Skin epidermis (tissue), 12 donors: ENCODE measurements around the gene ZNF628.

Experiments
- H3K27ac ChIP-seq, 21 experiments: fragments of 200-600 bp; sonication (generic) in 11 of 21; one replicate each; pipeline ENCODE4 v1.5.0; 2020; ENCODE audit warnings: mild to moderate bottlenecking in 3 of 21, inconsistent platforms in 2 of 21, moderate library complexity in 2 of 21
- H3K4me3 ChIP-seq, 7 experiments: fragments of 200-600 bp; sonication (generic) in 2 of 7; one replicate each; pipeline ENCODE4 v1.5.0; 2020; ENCODE audit warnings: inconsistent platforms in 2 of 7, mild to moderate bottlenecking in 2 of 7, moderate library complexity in 1 of 7

Gene ZNF628

DNA sequence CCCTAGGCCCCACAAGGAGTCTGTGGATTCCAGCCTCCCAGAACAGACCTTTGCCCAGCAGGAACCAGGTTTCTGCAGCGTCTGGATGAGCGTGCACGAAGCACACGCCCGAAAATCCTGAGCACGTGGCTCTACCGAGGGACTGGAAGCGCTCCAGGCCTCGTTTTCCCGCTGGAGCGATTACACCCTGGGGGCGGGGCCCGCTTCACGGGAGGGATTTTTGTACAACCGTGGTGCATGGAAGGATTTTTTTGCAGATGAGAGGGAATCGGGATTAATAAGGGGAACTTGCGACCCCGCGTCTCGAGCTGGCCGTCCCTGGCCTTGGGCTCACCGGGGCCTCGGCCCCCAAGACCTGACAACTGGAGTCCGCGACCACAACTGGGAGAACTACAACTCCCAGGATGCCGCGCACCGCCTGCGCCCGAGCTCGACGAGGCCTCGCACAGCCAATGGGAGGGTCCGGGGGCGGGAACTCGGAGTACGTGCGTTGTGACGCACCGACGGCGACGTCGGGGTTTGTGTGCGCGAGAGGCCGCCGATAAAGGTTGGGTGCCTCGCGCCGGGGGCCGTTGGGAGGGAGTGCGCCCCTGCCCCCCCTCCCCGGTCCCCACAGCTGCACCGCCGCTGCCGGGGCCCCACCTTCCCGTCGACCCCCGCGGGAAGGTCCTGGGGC, at the start of gene ZNF628:
Gene ZNF628, plus strand, starts transcription at position 518 of the 676 bp plus-strand sequence. CDS start 3,294 bp downstream, outside the sequence.
- peak within 1 kb of the TSS; percentile 77 to 98 (median 93) for H3K27ac ChIP-seq
- H3K4me3 ChIP-seq = peak within 1 kb of the TSS; percentile 52 to 71 (median 65)

DNA sequence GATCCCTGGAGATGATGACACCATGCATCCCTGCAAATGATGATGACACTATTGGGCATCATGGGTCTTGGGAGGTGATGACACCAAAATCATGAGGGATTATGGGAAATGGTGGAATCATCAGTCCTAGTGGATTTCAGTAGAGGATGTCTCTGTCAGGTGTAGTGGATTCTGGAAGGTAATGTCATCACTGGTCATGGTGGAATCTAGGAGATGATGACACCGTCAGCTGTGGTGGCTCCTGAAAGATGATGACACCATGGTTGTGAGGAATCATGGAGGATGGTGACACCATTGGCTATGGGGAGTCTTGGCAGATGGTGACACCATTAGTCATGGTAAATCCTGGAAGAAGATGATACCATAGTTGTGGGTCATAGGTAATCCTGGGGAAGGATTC, 45.2 kb upstream of the ZNF628 start:
- no peak overlapping the region for H3K27ac ChIP-seq

DNA sequence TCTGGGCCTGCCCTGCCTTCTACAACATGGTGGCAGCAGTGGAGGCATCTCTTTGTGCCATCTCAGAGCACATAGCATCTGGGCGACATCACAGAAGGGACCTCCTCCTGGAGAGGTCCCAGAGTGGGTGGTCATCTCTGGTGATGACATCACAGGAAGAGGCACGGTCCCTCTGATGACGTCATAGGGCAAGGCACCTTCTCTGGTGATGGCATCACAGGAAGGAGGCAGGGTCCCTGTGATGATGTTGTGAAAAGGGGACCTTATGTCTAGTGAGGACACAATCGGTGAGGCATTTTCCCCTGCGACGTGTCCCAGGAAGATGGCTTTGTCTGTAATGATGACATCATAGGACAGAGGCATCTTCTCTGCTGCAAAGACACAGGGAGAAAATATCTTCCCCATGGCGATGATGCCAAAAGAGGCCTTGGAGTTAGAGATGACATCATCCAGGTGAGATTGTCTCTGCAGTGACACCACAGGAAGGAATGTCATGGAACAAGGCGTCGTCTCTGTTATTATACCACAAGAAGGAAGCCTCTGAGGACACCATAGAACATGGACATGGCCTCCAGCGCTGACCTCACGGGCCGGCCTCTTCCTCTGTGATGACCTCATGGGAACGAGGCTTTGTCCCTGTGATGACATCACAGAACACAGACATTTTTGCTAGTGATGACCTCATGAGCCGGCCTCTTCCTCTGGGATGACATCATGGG, 44.0 kb upstream of the ZNF628 start:
- Histone ChIP-seq H3K27ac (no peak overlapping the region), H3K4me3 (no peak overlapping the region)

More for the DNA sequence above, 45.2 kb upstream of the ZNF628 start:
- H3K4me3 ChIP-seq = no peak overlapping the region

DNA sequence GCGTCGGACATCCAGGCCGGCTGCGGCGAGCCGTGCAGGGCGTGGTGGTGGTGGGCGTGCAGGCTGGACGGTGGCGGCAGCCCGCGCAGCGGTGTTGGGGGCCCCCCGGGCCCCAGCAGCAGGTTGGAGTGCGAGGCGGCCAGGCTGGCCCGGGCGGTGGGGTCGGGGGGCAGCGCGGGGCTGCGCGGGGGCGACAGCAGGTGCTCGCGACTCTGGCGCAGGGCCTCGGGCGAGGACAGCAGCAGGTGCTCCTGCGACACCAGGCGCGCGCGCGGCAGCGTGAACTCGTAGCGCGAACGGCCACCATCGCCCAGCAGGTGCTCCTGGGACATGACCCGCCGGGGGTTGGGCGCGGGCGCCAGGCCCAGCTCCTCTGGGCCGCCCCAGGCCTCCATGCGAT, 43.1 kb upstream of the ZNF628 start:
- H3K27ac ChIP-seq = peak overlapping the region in 1 of 21 experiments; percentile 13
- no peak overlapping the region for H3K4me3 ChIP-seq

DNA sequence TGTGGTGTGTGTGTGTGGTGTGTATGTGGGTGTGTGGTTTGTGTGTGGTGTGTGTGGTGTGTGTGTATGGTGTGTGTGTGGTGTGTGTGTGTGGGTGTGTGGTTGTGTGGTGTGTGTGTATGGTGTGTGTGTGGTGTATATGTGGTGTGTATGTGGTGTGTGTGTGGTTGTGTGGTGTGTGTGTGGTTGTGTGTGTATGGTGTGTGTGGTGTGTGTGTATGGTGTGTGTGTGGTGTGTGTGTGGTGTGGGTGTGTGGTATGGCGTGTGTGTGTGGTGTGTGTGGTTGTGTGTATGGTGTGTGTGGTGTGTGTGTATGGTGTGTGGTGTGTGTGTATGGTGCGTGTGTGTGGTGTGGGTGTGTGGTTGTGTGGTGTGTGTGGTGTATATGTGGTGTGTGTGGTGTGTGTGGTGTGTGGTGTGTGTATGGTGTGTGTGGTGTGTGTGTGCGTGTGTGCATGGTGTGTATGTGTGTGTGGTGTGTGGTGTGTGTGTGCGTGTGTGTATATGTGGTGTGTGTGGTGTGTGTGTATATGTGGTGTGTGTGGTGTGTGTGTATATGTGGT, 42.0 kb upstream of the ZNF628 start:
- Histone ChIP-seq H3K27ac (no peak overlapping the region), H3K4me3 (no peak overlapping the region)

DNA sequence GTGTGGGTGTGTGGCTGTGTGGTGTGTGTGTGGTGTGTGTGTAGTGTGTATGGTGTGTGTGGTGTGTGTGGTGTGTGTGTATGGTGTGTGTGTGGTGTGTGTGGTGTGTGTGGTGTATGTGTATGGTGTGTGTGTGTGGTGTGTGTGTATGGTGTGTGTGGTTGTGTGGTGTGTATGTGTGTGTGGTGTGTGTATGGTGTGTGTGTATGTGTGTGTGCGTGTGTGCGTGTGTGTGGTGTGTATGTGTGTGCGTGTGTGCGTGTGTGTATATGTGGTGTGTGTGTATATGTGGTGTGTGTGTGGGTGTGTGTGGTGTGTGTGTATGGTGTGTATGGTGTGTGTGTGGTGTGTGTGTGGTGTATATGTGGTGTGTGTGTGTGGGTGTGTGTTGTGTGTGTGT, 41.4 kb upstream of the ZNF628 start:
- H3K4me3 ChIP-seq = no peak overlapping the region
- H3K27ac ChIP-seq = no peak overlapping the region

DNA sequence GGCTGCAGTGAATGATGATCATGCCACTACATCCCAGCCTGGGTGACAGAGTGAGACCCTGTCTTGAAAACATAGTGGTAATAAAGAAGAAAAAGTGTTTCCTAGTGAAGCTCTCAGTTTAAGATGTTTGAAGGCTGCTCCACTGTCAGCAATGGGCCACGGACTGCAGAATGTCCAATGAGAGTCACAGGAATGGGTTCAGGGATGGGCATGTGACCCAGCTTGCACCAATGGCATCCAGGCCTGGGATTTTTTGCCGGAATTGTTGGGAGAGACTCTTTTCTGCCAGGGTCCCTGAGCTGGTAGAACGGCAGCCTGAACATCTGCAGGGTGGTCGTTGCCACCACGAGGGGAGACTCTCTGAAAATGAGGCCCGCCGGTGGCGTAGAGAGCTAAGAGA, 39.6 kb upstream of the ZNF628 start:
- Histone ChIP-seq H3K27ac (no peak overlapping the region), H3K4me3 (no peak overlapping the region)

DNA sequence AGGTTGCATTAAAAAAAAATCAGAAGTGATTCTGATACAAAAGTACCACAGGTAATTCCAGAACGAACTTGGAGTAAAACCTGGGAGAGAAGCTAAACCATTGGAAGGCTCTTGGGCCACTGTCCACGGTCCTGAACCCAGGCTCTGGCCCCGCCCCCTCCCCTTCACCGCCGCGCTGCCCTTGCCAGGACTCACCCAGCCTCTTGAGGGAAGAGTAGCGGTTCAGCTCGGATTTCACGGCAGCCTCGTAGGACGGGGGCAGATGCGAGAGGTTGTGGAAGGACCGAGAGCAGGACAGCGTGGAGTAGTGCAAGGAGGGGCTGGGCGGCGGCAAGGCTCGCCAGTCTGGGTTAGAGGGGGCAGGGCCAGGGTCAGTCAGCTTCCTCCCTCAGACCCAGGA, 39.0 kb upstream of the ZNF628 start:
- Histone ChIP-seq H3K4me3 (no peak overlapping the region), H3K27ac (no peak overlapping the region)

DNA sequence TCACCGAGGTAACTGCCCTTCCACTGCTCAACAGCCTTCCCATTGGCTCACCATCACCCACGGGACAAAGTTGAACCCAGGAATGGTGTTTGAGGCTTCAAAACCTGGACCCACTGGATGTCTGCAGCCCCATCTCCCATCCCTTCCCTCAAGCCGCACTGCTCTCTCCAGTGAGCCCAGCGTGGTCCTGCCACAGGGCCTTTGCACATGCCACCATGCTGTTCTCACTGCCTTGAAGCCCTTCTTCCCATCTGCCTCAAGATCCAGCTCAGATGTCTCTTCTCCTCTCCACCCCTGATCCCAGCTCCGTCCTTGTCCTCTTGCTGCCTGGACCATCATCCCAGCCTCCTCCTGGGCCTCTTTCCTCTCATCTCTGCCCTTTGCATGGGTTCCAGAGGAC, 37.4 kb upstream of the ZNF628 start:
- Histone ChIP-seq H3K27ac (no peak overlapping the region), H3K4me3 (no peak overlapping the region)

DNA sequence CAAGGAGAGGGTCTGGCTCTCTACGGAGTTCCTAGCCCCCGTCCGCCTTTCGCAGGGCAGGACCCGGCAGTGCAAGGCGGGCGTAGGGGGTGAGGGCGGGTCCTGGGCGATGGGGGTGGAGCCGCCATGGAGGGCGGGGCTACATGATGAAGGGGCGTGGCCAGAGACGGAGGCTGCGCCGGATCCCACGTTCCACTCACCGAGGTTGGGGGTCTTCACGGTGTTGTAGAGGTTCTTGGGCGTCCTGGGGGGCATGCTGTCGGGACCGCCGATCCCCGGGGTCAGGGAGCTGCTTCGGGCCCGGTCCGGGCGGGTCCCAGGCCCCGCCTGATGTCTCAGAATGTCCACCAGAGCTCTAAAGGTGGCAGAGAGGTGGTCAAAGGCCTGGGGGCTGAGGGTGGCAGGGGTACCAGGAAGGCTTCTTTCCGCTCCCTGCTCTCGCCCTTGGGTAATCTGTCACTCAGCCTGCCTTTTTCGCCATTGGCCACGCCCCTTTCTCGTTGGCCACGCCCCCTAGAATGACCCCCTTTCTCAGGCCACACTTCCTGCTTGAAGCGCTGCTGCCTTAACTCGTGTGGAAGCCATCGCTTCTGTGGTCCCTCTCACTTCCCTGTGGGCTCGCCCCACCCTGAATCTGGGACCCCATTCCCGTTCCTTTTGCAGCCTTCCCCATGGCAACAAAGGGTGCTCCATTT, 35.9 kb upstream of the ZNF628 start:
- Histone ChIP-seq H3K27ac (no peak overlapping the region), H3K4me3 (no peak overlapping the region)

DNA sequence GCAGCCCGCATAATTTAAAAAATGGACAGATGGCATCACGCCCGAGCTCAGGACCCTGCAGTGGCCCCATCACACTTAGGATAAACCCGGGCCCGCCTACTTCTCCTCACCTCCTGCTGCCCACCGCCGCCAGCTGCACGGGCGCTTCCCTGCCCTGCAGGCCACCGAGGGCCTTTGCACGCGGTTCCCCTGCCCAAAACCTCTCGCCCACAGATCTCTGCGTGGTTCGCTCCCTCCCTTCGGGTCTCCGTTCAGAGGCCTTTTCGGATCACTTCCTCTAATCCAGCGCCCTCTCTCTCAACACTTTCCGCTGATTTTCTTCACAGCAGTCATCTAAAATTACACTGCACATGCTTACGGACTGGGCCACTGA, 35.1 kb upstream of the ZNF628 start:
- H3K4me3 ChIP-seq = no peak overlapping the region
- no peak overlapping the region for H3K27ac ChIP-seq

DNA sequence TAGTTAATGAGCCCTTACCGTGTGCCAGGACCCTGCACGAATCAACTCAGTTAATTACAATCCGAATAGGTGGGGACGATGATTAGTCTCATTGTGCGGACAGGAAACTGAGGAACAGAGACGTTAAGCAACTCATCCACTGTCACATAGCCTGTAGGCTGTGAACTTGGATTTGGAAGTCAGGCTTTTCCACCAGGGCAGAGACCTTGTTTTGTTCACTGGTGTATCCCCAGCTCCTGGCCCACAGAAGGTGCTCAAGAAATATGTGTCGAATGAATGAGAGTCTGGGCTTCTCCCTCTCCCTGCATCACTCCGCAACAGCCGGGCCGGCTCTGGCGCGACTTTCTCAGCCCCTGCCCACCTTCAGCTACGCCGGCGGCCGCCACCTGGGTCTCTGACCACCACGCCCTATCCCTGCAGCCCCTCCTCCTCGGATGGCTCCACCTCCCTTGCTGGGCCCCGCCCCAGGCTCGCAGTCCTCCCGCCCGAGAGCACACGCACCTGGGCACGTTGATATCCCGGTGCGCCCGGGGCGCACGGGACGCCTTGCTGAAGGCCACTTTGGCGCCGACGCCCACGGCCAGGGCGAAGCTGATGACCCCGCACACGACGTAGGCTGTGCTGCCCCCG, 34.6 kb upstream of the ZNF628 start:
- Histone ChIP-seq H3K4me3 (peak overlapping the region in 1 of 7 experiments; percentile 12), H3K27ac (no peak overlapping the region)

DNA sequence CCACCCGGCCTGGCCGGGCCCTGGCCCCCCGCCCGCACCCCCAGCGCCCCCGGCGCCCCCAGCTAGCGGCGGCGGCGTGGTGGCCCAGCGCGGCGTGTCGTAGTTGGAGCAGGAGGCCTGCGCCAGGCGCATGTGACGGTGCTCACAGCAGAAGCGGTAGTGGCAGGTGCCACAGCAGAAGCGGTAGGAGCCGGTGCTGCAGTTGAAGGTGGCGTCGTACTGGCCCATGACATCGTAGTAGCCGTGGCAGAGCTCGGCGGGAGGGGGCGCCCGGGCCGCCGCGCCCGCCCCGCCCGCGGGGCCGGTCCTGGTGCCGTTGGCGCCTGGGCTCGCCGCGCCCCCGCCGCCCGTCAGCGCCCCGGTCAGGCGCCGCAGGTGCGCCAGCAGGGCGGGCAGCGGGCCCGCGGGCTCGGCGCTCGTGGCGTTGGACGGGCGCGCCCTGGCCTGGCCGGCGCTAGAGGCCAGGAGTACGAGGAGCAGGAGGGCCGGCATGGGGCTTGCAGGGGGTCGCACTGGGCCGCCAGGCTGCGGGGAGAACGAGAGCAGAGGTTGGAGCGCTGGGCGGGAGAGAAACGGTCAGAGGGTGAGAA, 34.0 kb upstream of the ZNF628 start:
- Histone ChIP-seq H3K4me3 (peak overlapping the region in 1 of 7 experiments; percentile 12), H3K27ac (no peak overlapping the region)

DNA sequence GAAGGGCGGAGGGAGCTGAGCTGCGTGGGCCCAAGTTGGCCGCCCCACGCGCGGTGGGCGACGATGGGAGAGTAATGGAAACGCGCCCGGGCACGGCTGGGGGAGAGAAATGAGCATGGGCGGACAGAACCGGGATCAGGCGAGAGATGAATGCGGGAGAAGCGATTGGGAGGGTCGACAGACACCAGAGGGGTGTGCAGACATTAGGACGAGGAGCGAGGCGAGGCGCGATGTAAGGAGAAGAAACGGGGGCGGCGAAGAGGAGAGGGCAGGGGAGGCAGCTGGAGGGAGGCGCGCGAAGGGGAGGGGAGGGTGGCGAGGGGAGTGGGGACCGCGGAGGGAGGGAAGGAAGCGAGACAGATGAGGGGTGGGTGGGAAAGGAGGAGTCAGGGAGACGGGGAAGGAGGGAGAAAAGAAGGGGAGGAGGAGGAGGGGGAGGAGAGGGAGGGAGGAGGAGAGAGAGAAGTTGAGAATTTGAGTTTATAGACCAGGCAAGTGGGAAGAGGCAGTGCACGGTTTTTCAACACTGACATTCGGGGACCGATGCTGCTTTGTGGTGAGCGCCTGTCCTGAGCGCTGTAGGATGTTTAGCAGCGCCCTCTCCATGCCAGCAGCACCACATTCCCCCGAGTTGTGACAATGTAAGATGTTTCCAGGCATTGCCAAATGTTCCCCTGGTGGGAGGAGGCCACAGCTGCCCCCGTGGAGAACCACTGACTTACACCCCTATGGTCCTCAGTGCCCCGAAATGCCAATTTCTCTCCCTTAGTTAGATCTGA, 33.2 kb upstream of the ZNF628 start, which contains the start of gene SHISA7:
Gene SHISA7, minus strand, starts transcription at position 256 of the 779 bp plus-strand sequence. CDS start 437 bp downstream, outside the sequence.
- Histone ChIP-seq H3K4me3 (peak within 1 kb of the TSS in 1 of 7 experiments; percentile 12), H3K27ac (no peak within 1 kb of the TSS)

DNA sequence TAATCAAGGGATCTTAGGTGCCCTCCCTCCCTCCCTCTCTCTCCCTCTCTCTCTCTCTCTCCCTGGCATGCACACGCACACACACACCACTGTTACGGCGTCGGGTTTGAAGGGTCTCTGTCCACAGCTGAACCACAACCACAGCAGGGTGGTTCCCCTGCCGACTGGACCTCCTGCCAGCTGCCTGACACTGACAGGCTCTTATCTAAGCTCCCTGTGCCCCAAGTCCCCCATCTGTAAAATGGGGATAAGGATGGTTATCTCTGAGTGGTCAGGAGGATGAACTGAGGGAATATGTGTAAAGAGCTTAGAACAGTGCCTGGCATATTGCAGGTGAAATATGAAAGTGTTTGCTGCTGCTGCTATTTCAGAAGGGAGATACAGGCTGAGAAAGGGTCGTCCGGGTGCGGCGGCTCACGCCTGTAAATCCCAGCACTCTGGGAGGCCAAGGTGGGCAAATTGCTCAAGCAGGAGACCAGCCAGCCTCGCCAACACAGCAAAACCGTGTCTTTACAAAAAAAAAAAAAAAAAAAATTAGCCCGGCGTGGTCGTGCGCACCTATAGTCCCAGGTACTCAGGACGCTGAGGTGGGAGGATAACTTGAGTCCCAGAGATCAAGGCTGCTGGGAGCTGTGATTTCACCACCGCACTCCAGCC, 32.5 kb upstream of the ZNF628 start:
- Histone ChIP-seq H3K4me3 (no peak overlapping the region), H3K27ac (no peak overlapping the region)

DNA sequence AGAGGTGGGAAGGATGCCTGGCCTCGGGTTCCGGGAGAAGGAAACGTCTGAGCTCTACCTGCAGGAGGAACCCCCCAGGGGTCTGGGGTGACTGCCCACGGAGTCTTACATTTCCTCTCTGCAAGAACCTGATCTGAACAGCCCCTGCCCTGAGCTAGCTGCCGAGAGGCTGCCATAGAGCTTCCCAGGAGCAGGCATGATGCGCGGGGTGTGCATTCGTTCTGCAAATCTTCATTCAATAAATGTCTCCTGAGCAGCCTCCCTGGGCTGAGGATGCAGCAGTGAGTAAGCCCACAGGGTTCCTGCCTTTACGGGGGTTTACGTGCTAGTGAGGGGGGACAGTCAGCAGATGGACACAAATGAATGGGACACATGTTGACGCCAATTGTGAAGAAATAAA, 31.8 kb upstream of the ZNF628 start:
- H3K4me3 ChIP-seq = no peak overlapping the region
- H3K27ac ChIP-seq = no peak overlapping the region

DNA sequence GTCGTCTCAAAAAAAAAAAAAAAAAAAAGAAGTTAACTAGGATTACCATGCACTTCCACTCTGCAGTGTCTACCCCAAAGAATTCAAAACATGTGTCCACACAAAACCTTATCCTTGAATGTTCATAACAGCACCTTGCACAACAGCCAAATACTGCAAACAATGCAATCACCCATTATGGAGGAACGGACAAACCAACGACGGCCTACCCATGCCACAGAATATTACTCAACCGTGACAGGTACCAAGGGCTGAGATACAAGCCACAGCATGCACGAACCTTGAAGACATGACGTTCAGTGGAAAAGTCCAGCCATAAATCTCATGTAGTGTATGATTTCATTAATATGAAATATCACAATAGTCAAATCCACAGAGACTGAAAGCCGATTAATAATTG, 30.4 kb upstream of the ZNF628 start:
- H3K27ac ChIP-seq = no peak overlapping the region
- no peak overlapping the region for H3K4me3 ChIP-seq

DNA sequence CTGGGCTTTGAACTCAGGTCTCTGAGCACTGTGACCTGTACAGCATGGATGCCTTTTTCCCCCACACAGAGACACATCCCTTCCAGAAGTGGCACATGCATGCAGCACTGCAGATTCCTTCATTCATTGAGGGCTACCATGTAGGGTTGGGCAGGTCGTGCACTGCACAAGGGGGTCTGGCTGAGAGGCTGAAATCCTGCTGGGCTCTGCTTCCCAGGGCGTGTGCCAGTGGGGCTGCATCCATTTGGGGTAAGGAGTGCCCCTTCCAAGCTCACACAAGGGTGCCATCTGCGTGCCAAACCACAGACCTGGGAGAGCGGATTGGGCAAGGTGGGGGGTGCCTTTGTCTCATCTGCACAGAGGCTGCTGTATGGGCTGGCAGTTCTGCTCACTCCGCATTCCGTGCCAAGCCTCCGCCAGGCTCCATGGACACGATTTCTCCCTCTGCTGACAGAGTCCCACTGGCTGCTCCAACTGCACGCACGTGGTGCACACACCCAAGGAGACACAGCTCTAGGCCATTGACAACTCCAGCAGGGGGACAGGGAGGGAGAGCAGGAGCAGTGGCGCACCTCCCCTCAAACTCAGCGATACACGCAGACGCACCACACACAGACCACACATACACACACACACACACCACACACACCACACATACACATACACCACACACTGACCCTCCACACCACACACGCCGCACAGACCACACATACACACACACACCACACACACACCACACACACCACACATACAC, 28.8 kb upstream of the ZNF628 start:
- H3K27ac ChIP-seq = no peak overlapping the region

More for the DNA sequence above, 28.8 kb upstream of the ZNF628 start:
- H3K4me3 ChIP-seq = no peak overlapping the region
